ENCODE measurements around the gene FOXA3. TPM values are rescaled to one million over a fixed set of nuclear protein-coding genes. Genes with fewer than 3 reads are reported as not detected.

FOXA3 gene
- total RNA-seq, 2 experiments from 2014 or later = not detected

DNA sequence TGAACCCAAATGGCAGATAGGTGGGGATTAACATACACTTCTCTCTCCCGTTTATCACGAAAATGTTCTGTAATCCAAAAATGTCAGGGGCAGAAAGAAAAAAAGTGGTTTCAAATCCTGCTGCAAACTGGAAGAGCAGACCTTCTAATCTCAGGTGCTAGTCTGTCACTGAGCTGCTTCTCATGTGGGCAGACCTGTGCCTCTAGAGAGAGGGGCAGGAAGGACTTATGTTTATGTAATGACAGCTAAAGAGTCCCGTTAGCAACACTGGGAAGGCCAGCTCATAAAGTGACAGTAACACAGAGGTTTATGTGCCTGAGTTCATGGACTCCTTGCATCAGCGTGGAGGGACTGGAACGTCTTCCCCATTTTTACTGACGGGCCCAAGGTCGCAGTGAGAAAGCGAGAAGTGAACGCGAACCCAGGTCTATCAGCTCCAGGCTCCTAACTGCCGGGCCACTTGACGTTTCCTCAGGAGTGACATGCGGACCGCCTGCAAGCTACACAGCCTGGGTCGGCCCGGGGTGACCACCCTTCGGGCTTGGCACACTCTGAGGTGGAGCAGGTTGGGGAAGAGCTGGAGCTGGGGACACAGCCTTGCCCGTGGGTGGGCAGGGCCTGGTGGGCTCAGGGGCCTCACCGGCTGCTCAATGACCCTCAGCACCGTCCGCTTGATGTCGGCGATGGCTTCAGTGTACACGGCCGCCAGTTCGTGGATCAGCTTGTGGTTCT lies 39.4 kb upstream of the FOXA3 start:
- H3K9me3 ChIP-seq (ENCODE audit: low read length) = no peaks in the 10 kb centered on the region
- ChIA-PET CTCF (ENCODE audit: unreplicated experiment) (no interaction called here), POLR2A (no interaction called here)
- TF ChIP-seq EZH2phosphoT487 (IDR thresholded peaks at IDR 0.05; ENCODE audit: borderline replicate concordance, low read depth, low read length) = no peak
- no peak for TF ChIP-seq CTCF (conservative IDR thresholded peaks at IDR 0.05; ENCODE audit: low read length)
- DNase-seq (ENCODE audit: low spot score) = no peak
- no peak overlapping the region for H2AFZ ChIP-seq (ENCODE audit: low read length)
- BruUV-seq (replicated peaks) = no TSS peak
- peaks cover 91% of the 10 kb centered on the region for H3K36me3 ChIP-seq (ENCODE audit: insufficient read depth, low read length)
- no peak overlapping the region for H3K4me2 ChIP-seq (ENCODE audit: low read length)
- no peak overlapping the region for H3K4me3 ChIP-seq (ENCODE audit: low read depth, low read length, poor library complexity, severe bottlenecking)
- no peaks in the 10 kb centered on the region for H3K4me1 ChIP-seq (ENCODE audit: insufficient read depth, low read length, poor library complexity, severe bottlenecking)
- H3K27ac ChIP-seq (ENCODE audit: low read depth, low read length, poor library complexity, severe bottlenecking) = no peak overlapping the region
- no peaks in the 10 kb centered on the region for H3K9me2 ChIP-seq (ENCODE audit: insufficient read depth, low read length)
- H4K20me1 ChIP-seq (ENCODE audit: insufficient read depth, low read length) = no peaks in the 10 kb centered on the region
- no peaks in the 10 kb centered on the region for H3K79me2 ChIP-seq (ENCODE audit: insufficient read depth, low read depth, low read length)
- intact Hi-C loops (cut with micrococcal nuclease; ENCODE audit: unreplicated experiment) = no loop called here

- ChIA-PET POLR2A (no interaction called here), CTCF (ENCODE audit: unreplicated experiment) (no interaction called here)
- H3K36me3 ChIP-seq (ENCODE audit: insufficient read depth, low read length) = peaks cover 91% of the 10 kb centered on the region
These were observed 38.9 kb upstream of the FOXA3 start for GRCh38 chr19:45825263-45825605.

More at GRCh38 chr19:45825263-45825605, 38.9 kb upstream of the FOXA3 start:
- TF ChIP-seq CTCF (conservative IDR thresholded peaks at IDR 0.05; ENCODE audit: low read length) (no peak), EZH2phosphoT487 (IDR thresholded peaks at IDR 0.05; ENCODE audit: borderline replicate concordance, low read depth, low read length) (no peak)
- intact Hi-C loops (cut with micrococcal nuclease; ENCODE audit: unreplicated experiment) = no loop called here
- Histone ChIP-seq H3K9me3 (ENCODE audit: low read length) (no peaks in the 10 kb centered on the region), H3K9me2 (ENCODE audit: insufficient read depth, low read length) (no peaks in the 10 kb centered on the region), H2AFZ (ENCODE audit: low read length) (no peak overlapping the region), H3K4me1 (ENCODE audit: insufficient read depth, low read length, poor library complexity, severe bottlenecking) (no peaks in the 10 kb centered on the region), H3K4me3 (ENCODE audit: low read depth, low read length, poor library complexity, severe bottlenecking) (no peak overlapping the region), H4K20me1 (ENCODE audit: insufficient read depth, low read length) (no peaks in the 10 kb centered on the region), H3K27ac (ENCODE audit: low read depth, low read length, poor library complexity, severe bottlenecking) (no peak overlapping the region), H3K79me2 (ENCODE audit: insufficient read depth, low read depth, low read length) (no peaks in the 10 kb centered on the region), H3K4me2 (ENCODE audit: low read length) (no peak overlapping the region)
- DNase-seq (ENCODE audit: low spot score) = no peak
- BruUV-seq (replicated peaks) = no TSS peak

All from OCI-LY7 (cell line).